Smooth muscle cell (in vitro differentiated cells): ENCODE data around the gene KDM6B. TPM values are rescaled to one million over a fixed set of nuclear protein-coding genes. Genes with fewer than 3 reads are reported as not detected.

Source experiments
- DNase-seq: peaks from one replicate; lab custom pipeline; 2025; ENCODE audit not compliant: unreplicated experiment; lab: John Stamatoyannopoulos, UW
- H2AFZ ChIP-seq: fragments of 200-600 bp; sonication (generic); 2 replicates; pipeline ENCODE4 v1.6.0; 2016; ENCODE audit warnings: antibody characterized with exemption, low read depth, mild to moderate bottlenecking
- H3F3A ChIP-seq: fragments of 200-600 bp; sonication (generic); 2 replicates; pipeline ENCODE4 v1.6.0; 2017; ENCODE audit warnings: antibody characterized with exemption, low read depth
- H3K27ac ChIP-seq: fragments of 200-600 bp; sonication (generic); 2 replicates; pipeline ENCODE4 v1.5.1; 2016; ENCODE audit warnings: low read depth, mild to moderate bottlenecking
- H3K27me3 ChIP-seq: fragments of 200-600 bp; sonication (generic); 2 replicates; pipeline ENCODE4 v1.6.1; 2016; ENCODE audit warnings: low read depth, mild to moderate bottlenecking
- H3K36me3 ChIP-seq: fragments of 200-600 bp; sonication (generic); 2 replicates; pipeline ENCODE4 v1.5.1; 2016; ENCODE audit warnings: low read depth
- H3K4me1 ChIP-seq: fragments of 200-600 bp; sonication (generic); 2 replicates; pipeline ENCODE4 v1.5.1; 2016; ENCODE audit warnings: low read depth
- H3K4me2 ChIP-seq: fragments of 200-600 bp; sonication (generic); 2 replicates; pipeline ENCODE4 v1.6.0; 2016; ENCODE audit warnings: mild to moderate bottlenecking
- H3K4me3 ChIP-seq: fragments of 200-600 bp; sonication (generic); 2 replicates; pipeline ENCODE4 v1.5.1; 2016; ENCODE audit warnings: mild to moderate bottlenecking
- H3K79me2 ChIP-seq: fragments of 200-600 bp; sonication (generic); 2 replicates; pipeline ENCODE4 v1.6.0; 2016; ENCODE audit warnings: low read depth, mild to moderate bottlenecking
- H3K9ac ChIP-seq: fragments of 200-600 bp; sonication (generic); 2 replicates; pipeline ENCODE4 v1.6.0; 2016; ENCODE audit warnings: low read depth
- H3K9me3 ChIP-seq: fragments of 200-600 bp; sonication (generic); replicated peaks from 2 replicates; pipeline ENCODE4 v1.5.1; 2016; ENCODE audit warnings: low read depth
- H4K20me1 ChIP-seq: fragments of 200-600 bp; sonication (generic); 2 replicates; pipeline ENCODE4 v1.6.0; 2016; ENCODE audit warnings: low read depth
- CTCF ChIP-seq: fragments of 200-600 bp; sonication (generic); IDR thresholded peaks from 2 replicates; pipeline ENCODE4 v1.5.1; 2017; ENCODE audit warnings: borderline replicate concordance, mild to moderate bottlenecking, antibody characterized with exemption; ENCODE audit not compliant: insufficient read depth, poor library complexity, severe bottlenecking
- WGBS: methylation state at CpG from one replicate; pipeline ENCODE4 v1.1.7; 2016; ENCODE audit warnings: low lambda C conversion rate; 5-methylcytosine and 5-hydroxymethylcytosine counted together
- polyA plus RNA-seq: library from polyadenylated mRNA; unstranded; fragments of >200 nt; fragmentation: Nextera tagmentation; extraction: Ambion mirVana; gene quantifications from 2 replicates; pipeline ENCODE4 v1.2.1, GENCODE V29; 2016
- total RNA-seq: library from RNA; depleted of rRNA; stranded (reverse); fragments of >200 nt; gene quantifications from 2 replicates; pipeline ENCODE4 v1.2.3, GENCODE V29; 2014

KDM6B gene
- total and polyA plus RNA-seq, 2 experiments from 2014 or later = 5.8 to 9.1 TPM

GRCh38 chr17:7818746-7819645 lies 15.0 kb upstream of the KDM6B start:
- 95% methylated on average over 27 of the region's 27 CpGs for WGBS
- no peak for TF ChIP-seq CTCF
- DNase-seq = no peak
- no peak overlapping the region for H3K9ac ChIP-seq
- H3K4me3 ChIP-seq = no peak overlapping the region
- no peaks in the 10 kb centered on the region for H3K27me3 ChIP-seq
- no peak overlapping the region for H3K27ac ChIP-seq
- H3K9me3 ChIP-seq = no peaks in the 10 kb centered on the region
- H3K4me1 ChIP-seq = no peaks in the 10 kb centered on the region
- no peak overlapping the region for H3K4me2 ChIP-seq
- H3K36me3 ChIP-seq = no peaks in the 10 kb centered on the region
- H2AFZ ChIP-seq = no peak overlapping the region
- H3F3A ChIP-seq = no peaks in the 10 kb centered on the region
- no peaks in the 10 kb centered on the region for H4K20me1 ChIP-seq
- H3K79me2 ChIP-seq = no peaks in the 10 kb centered on the region

GRCh38 chr17:7820231-7820630 lies 13.8 kb upstream of the KDM6B start:
- Histone ChIP-seq H3K4me2 (no peak overlapping the region), H3F3A (no peaks in the 10 kb centered on the region), H4K20me1 (no peaks in the 10 kb centered on the region), H3K4me3 (no peak overlapping the region), H3K27ac (no peak overlapping the region), H3K4me1 (no peaks in the 10 kb centered on the region), H3K9ac (no peak overlapping the region), H3K27me3 (no peaks in the 10 kb centered on the region), H3K9me3 (no peaks in the 10 kb centered on the region), H3K36me3 (no peaks in the 10 kb centered on the region), H3K79me2 (no peaks in the 10 kb centered on the region), H2AFZ (no peak overlapping the region)
- no peak for TF ChIP-seq CTCF
- 81% methylated on average over 5 of the region's 5 CpGs for WGBS
- DNase-seq = no peak

- Histone ChIP-seq H3K27ac (no peak overlapping the region), H3K36me3 (no peaks in the 10 kb centered on the region), H3K9me3 (no peaks in the 10 kb centered on the region), H4K20me1 (no peaks in the 10 kb centered on the region), H3K79me2 (no peaks in the 10 kb centered on the region), H3K4me3 (no peak overlapping the region), H3K4me2 (no peak overlapping the region), H3K9ac (no peak overlapping the region), H3K4me1 (no peaks in the 10 kb centered on the region), H3F3A (no peaks in the 10 kb centered on the region), H3K27me3 (no peaks in the 10 kb centered on the region), H2AFZ (no peak overlapping the region)
- DNase-seq = no peak
- TF ChIP-seq CTCF = no peak
- WGBS = 81% methylated on average over 14 of the region's 14 CpGs
These were observed 11.9 kb upstream of the KDM6B start for GRCh38 chr17:7822126-7822525.

- H3K9me3 ChIP-seq = no peaks in the 10 kb centered on the region
- H3K4me1 ChIP-seq = no peaks in the 10 kb centered on the region
- H3K4me3 ChIP-seq = no peak overlapping the region
- no peaks in the 10 kb centered on the region for H3K79me2 ChIP-seq
- TF ChIP-seq CTCF = no peak
- no peak for DNase-seq
- H3K27ac ChIP-seq = no peak overlapping the region
- no peaks in the 10 kb centered on the region for H4K20me1 ChIP-seq
- H3K27me3 ChIP-seq = no peaks in the 10 kb centered on the region
- H3F3A ChIP-seq = no peaks in the 10 kb centered on the region
- no peak overlapping the region for H3K4me2 ChIP-seq
- WGBS = 58% methylated on average over 20 of the region's 20 CpGs
- no peak overlapping the region for H2AFZ ChIP-seq
- H3K9ac ChIP-seq = no peak overlapping the region
- no peaks in the 10 kb centered on the region for H3K36me3 ChIP-seq
These were observed 10.4 kb upstream of the KDM6B start for GRCh38 chr17:7823581-7824001.
